Measurements from ENCODE around the gene CHRNA4. TPM values are rescaled to one million over a fixed set of nuclear protein-coding genes. Genes with fewer than 3 reads are reported as not detected.

Gene CHRNA4
- polyA plus RNA-seq, 1 donor (not counting 4 experiments of a cell fraction or from before 2014, with no cell fraction given) = not detected

- Histone ChIP-seq H3K79me2 (ENCODE audit: control insufficient read depth, insufficient read depth, low read length) (no peaks in the 10 kb centered on the region), H3K27me3 (ENCODE audit: control insufficient read depth, extremely low read depth, insufficient read depth, low read length) (peaks cover 16% of the 10 kb centered on the region), H3K9me3 (ENCODE audit: control insufficient read depth, low read depth, low read length) (no peaks in the 10 kb centered on the region), H3K4me1 (ENCODE audit: control insufficient read depth, extremely low read depth, insufficient read depth, low read length) (no peaks in the 10 kb centered on the region), H3K27ac (ENCODE audit: control insufficient read depth, insufficient read depth, low read length) (no peak overlapping the region), H3K36me3 (ENCODE audit: control insufficient read depth in 2 of 2, extremely low read depth in 1 of 2, insufficient read depth in 2 of 2, low read length in 2 of 2) (no peaks in the 10 kb centered on the region), H2AFZ (ENCODE audit: control insufficient read depth, low read length) (no peak overlapping the region), H3K4me2 (ENCODE audit: control insufficient read depth, extremely low read depth, insufficient read depth, low read depth, low read length) (no peak overlapping the region), H3K9ac (ENCODE audit: control insufficient read depth, extremely low read depth, insufficient read depth, low read length) (no peak overlapping the region), H4K20me1 (ENCODE audit: control insufficient read depth, extremely low read depth, insufficient read depth, low read length) (no peaks in the 10 kb centered on the region), H3K9me1 (ENCODE audit: control insufficient read depth, extremely low read depth, insufficient read depth, low read length) (no peaks in the 10 kb centered on the region), H3K4me3 (ENCODE audit: control insufficient read depth in 2 of 3, extremely low read depth in 1 of 3, insufficient read depth in 2 of 3, low read depth in 1 of 3, low read length in 3 of 3) (no peak overlapping the region)
- DNase-seq (ENCODE audit: low read depth, low spot score) = no peak
- TF ChIP-seq CTCF (optimal IDR thresholded peaks at IDR 0.05 in 1 of 3, IDR thresholded peaks at IDR 0.05 in 1 of 3, conservative IDR thresholded peaks at IDR 0.05 in 1 of 3; ENCODE audit: extremely low read depth in 1 of 3, insufficient read depth in 2 of 3, low read length in 3 of 3) (no peak), EZH2 (IDR thresholded peaks at IDR 0.05; ENCODE audit: low read length) (no peak)
- FAIRE-seq = no peak
- dilution Hi-C loops (cut with MboI; ENCODE audit: extremely low pct_ligation_motif_present, low sequenced_read_pairs) = no loop called here
Observed at GRCh38 chr20:63369024-63369530, 7.9 kb upstream of the CHRNA4 start.

- H3K4me2 ChIP-seq (ENCODE audit: control insufficient read depth, extremely low read depth, insufficient read depth, low read depth, low read length) = no peak overlapping the region
- no peaks in the 10 kb centered on the region for H3K9me3 ChIP-seq (ENCODE audit: control insufficient read depth, low read depth, low read length)
- no peak for DNase-seq (ENCODE audit: low read depth, low spot score)
- H3K36me3 ChIP-seq (ENCODE audit: control insufficient read depth in 2 of 2, extremely low read depth in 1 of 2, insufficient read depth in 2 of 2, low read length in 2 of 2) = no peaks in the 10 kb centered on the region
- no peak for TF ChIP-seq EZH2 (IDR thresholded peaks at IDR 0.05; ENCODE audit: low read length)
- TF ChIP-seq CTCF (optimal IDR thresholded peaks at IDR 0.05 in 1 of 3, IDR thresholded peaks at IDR 0.05 in 1 of 3, conservative IDR thresholded peaks at IDR 0.05 in 1 of 3; ENCODE audit: extremely low read depth in 1 of 3, insufficient read depth in 2 of 3, low read length in 3 of 3) = no peak
- no peaks in the 10 kb centered on the region for H4K20me1 ChIP-seq (ENCODE audit: control insufficient read depth, extremely low read depth, insufficient read depth, low read length)
- H3K4me3 ChIP-seq (ENCODE audit: control insufficient read depth in 2 of 3, extremely low read depth in 1 of 3, insufficient read depth in 2 of 3, low read depth in 1 of 3, low read length in 3 of 3) = no peak overlapping the region
- H3K4me1 ChIP-seq (ENCODE audit: control insufficient read depth, extremely low read depth, insufficient read depth, low read length) = no peaks in the 10 kb centered on the region
- H3K27ac ChIP-seq (ENCODE audit: control insufficient read depth, insufficient read depth, low read length) = no peak overlapping the region
- H3K9me1 ChIP-seq (ENCODE audit: control insufficient read depth, extremely low read depth, insufficient read depth, low read length) = no peaks in the 10 kb centered on the region
- no peak for FAIRE-seq
- dilution Hi-C loops (cut with MboI; ENCODE audit: extremely low pct_ligation_motif_present, low sequenced_read_pairs) = no loop called here
- H3K27me3 ChIP-seq (ENCODE audit: control insufficient read depth, extremely low read depth, insufficient read depth, low read length) = peaks cover 16% of the 10 kb centered on the region
- H2AFZ ChIP-seq (ENCODE audit: control insufficient read depth, low read length) = no peak overlapping the region
- no peak overlapping the region for H3K9ac ChIP-seq (ENCODE audit: control insufficient read depth, extremely low read depth, insufficient read depth, low read length)
- H3K79me2 ChIP-seq (ENCODE audit: control insufficient read depth, insufficient read depth, low read length) = no peaks in the 10 kb centered on the region
Observed at GRCh38 chr20:63368151-63368550, 7.0 kb upstream of the CHRNA4 start.
